ENCODE measurements around the gene RAE1.

Gene RAE1

GRCh38 chr20:57421253-57422220 is 70.5 kb downstream of the RAE1 start:
- no peak overlapping the region for H3K4me3 ChIP-seq (ENCODE audit: low read depth, low read length)
- DNase-seq (ENCODE audit: low read depth): no peak
- TF ChIP-seq, protein P1, sequence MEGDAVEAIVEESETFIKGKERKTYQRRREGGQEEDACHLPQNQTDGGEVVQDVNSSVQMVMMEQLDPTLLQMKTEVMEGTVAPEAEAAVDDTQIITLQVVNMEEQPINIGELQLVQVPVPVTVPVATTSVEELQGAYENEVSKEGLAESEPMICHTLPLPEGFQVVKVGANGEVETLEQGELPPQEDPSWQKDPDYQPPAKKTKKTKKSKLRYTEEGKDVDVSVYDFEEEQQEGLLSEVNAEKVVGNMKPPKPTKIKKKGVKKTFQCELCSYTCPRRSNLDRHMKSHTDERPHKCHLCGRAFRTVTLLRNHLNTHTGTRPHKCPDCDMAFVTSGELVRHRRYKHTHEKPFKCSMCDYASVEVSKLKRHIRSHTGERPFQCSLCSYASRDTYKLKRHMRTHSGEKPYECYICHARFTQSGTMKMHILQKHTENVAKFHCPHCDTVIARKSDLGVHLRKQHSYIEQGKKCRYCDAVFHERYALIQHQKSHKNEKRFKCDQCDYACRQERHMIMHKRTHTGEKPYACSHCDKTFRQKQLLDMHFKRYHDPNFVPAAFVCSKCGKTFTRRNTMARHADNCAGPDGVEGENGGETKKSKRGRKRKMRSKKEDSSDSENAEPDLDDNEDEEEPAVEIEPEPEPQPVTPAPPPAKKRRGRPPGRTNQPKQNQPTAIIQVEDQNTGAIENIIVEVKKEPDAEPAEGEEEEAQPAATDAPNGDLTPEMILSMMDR (IDR thresholded peaks at IDR 0.05; ENCODE audit: insufficient read depth, low read depth, low read length, missing control alignments): no peak

DNA sequence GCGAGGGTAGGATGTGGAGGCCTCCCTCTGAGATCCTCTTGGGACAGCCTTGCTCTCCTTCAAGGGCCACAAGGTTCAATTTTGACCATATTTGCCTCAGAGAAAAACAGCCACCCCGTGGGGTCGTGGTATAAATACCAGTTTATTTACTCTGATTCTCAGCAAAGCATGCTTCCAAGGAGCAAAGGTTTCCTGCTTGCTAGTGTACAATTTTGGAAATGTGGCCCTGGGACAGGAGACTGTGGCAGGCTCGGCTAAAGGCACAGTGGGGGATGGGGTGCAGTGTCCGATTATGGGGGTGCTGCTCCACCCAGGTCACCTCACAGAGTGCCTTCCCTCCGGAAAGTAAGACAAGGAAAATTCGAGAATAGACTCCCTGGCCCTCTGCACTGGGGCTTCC is 71.2 kb downstream of the RAE1 start:
- TF ChIP-seq, protein P1 (IDR thresholded peaks at IDR 0.05; ENCODE audit: insufficient read depth, low read depth, low read length, missing control alignments): no peak

GRCh38 chr20:57425150-57426013 is 74.3 kb downstream of the RAE1 start:
- TF ChIP-seq, protein P1 (IDR thresholded peaks at IDR 0.05; ENCODE audit: insufficient read depth, low read depth, low read length, missing control alignments): no peak
- peak; percentile 58 for DNase-seq (ENCODE audit: low read depth)
- H3K4me3 ChIP-seq (ENCODE audit: low read depth, low read length): peak overlapping the region; percentile 18; the same call in 1 of the 2 replicates

More for the DNA sequence above, 71.2 kb downstream of the RAE1 start:
- no peak overlapping the region for H3K4me3 ChIP-seq (ENCODE audit: low read depth, low read length)
- no peak for DNase-seq (ENCODE audit: low read depth)

DNA sequence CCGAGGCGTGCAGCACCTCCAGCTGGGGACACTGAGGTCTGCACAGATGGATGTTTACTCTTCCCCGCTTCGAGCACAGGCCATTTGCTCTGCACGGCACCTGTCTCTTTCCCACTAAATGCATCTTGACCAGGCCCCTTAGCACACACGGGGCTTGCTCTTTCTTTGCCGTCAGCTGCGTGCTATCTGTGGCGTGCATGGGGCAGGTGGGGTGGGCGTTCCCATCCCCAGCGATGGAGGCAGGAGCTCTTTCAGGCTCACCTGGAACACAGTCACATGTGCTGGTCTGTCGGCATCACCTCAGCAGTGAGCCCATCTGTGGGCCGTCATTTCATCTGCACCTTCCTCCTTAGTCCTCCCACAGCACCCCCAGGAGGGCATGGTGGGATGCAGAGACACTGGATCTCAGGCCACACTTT is 75.2 kb downstream of the RAE1 start:
- no peak overlapping the region for H3K4me3 ChIP-seq (ENCODE audit: low read depth, low read length)
- TF ChIP-seq, protein P1 (IDR thresholded peaks at IDR 0.05; ENCODE audit: insufficient read depth, low read depth, low read length, missing control alignments): no peak
- DNase-seq (ENCODE audit: low read depth): no peak

DNA sequence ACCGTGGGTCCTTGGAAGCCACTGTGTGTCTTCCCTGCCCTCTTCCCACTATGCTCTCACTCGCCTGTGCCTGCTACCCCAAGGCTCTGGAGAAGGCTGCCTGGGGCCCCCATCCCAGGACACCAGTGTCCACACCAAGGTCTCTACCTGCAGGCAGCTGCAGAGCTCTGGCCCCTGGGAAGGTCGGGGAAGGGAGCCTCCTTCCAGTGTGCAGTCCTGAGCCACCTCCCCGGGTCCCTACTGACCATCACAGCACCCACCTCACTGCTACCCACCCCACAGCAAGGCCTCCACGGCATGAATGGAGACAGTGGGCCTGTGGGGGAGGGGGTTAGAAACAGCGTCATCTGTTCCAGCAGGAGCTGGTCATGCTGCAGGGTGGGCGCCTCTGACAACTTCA is 75.8 kb downstream of the RAE1 start:
- TF ChIP-seq, protein P1 (IDR thresholded peaks at IDR 0.05; ENCODE audit: insufficient read depth, low read depth, low read length, missing control alignments): no peak
- no peak for DNase-seq (ENCODE audit: low read depth)
- no peak overlapping the region for H3K4me3 ChIP-seq (ENCODE audit: low read depth, low read length)

- no peak overlapping the region for H3K4me3 ChIP-seq (ENCODE audit: low read depth, low read length)
- TF ChIP-seq, protein P1 (IDR thresholded peaks at IDR 0.05; ENCODE audit: insufficient read depth, low read depth, low read length, missing control alignments): no peak
- no peak for DNase-seq (ENCODE audit: low read depth)
Observed at GRCh38 chr20:57428324-57429158, 77.5 kb downstream of the RAE1 start.

All from GM12865 (cell line).